ENCODE data around the gene CPEB2. TPM values are rescaled to one million over a fixed set of nuclear protein-coding genes. Genes with fewer than 3 reads are reported as not detected.
A peak's percentile ranks its signal among the peaks of the same experiment; 100 is the strongest.

The CPEB2 gene
- 6.4 and 10.5 TPM in 2 replicates for total RNA-seq (2014; rRNA removed; shearing (Covaris generic))

GRCh38 chr4:15001869-15002658 lies at the start of gene CPEB2:
CPEB2 (plus strand) TSS chr4:15002481; CDS start chr4:15002674, 193 bp downstream.
- DNase-seq (ENCODE audit: low read depth): peak; percentile 92

- DNase-seq (ENCODE audit: low read depth): no peak
Observed at GRCh38 chr4:14958436-14958835, 43.8 kb upstream of the CPEB2 start.

- no peak for DNase-seq (ENCODE audit: low read depth)
Observed at GRCh38 chr4:14961292-14961691, 41.0 kb upstream of the CPEB2 start.

GRCh38 chr4:14965071-14965470 lies 37.2 kb upstream of the CPEB2 start:
- DNase-seq (ENCODE audit: low read depth): peak; percentile 6

GRCh38 chr4:14967982-14968381 lies 34.3 kb upstream of the CPEB2 start:
- DNase-seq (ENCODE audit: low read depth): no peak

GRCh38 chr4:14977830-14978229 lies 24.5 kb upstream of the CPEB2 start:
- no peak for DNase-seq (ENCODE audit: low read depth)

- no peak for DNase-seq (ENCODE audit: low read depth)
Observed at GRCh38 chr4:14984448-14984847, 17.8 kb upstream of the CPEB2 start.

- DNase-seq (ENCODE audit: low read depth): no peak
Observed at GRCh38 chr4:14985161-14985560, 17.1 kb upstream of the CPEB2 start.

- DNase-seq (ENCODE audit: low read depth): no peak
Observed at GRCh38 chr4:14985843-14986242, 16.4 kb upstream of the CPEB2 start.

- DNase-seq (ENCODE audit: low read depth): no peak
Observed at GRCh38 chr4:14987054-14987453, 15.2 kb upstream of the CPEB2 start.

GRCh38 chr4:14990484-14990883 lies 11.8 kb upstream of the CPEB2 start:
- no peak for DNase-seq (ENCODE audit: low read depth)

- DNase-seq (ENCODE audit: low read depth): peak; percentile 39
Observed at GRCh38 chr4:14994242-14994641, 8.0 kb upstream of the CPEB2 start.

- peak; percentile 81 for DNase-seq (ENCODE audit: low read depth)
Observed at GRCh38 chr4:15001248-15001868, 923 bp upstream of the CPEB2 start.

- DNase-seq (ENCODE audit: low read depth): peak; percentile 83
Observed at GRCh38 chr4:15002659-15003400, 549 bp downstream of the CPEB2 start.

- DNase-seq (ENCODE audit: low read depth): peak; percentile 32
Observed at GRCh38 chr4:15003401-15003890, 1.2 kb downstream of the CPEB2 start.

- DNase-seq (ENCODE audit: low read depth): peak; percentile 8
Observed at GRCh38 chr4:15003891-15004738, 1.8 kb downstream of the CPEB2 start.

- DNase-seq (ENCODE audit: low read depth): peak; percentile 78
Observed at GRCh38 chr4:15004739-15005301, 2.5 kb downstream of the CPEB2 start.

GRCh38 chr4:15005474-15006115 lies 3.3 kb downstream of the CPEB2 start:
- no peak for DNase-seq (ENCODE audit: low read depth)

GRCh38 chr4:15006416-15007024 lies 4.2 kb downstream of the CPEB2 start:
- DNase-seq (ENCODE audit: low read depth): peak; percentile 14

- peak; percentile 63 for DNase-seq (ENCODE audit: low read depth)
Observed at GRCh38 chr4:15007201-15007600, 4.9 kb downstream of the CPEB2 start.

Measured in RPMI7951 (cell line).